Measurements from ENCODE around the gene JADE3. TPM values are rescaled to one million over a fixed set of nuclear protein-coding genes. Genes with fewer than 3 reads are reported as not detected.

Gene JADE3
- total RNA-seq, 1 experiment from 2014 or later: 20.2 TPM

DNA sequence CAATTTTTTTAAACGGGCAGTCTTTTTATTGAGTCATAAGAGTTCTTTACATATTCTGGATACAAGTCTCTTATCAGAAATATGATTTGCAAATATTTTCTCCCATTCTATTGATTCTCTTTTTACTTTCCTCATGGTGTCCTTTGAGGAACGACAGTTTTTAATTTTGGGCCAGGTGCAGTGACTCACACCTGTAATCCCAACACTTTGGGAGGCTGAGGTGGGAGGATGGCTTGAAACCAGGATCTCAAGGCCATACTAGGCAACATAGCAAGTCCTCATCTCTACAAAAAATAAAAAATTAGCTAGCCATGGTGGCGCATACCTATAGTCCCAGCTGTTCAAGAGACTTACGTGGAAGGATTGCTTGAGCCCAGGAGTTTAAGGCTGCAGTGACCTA lies 99.9 kb downstream of the JADE3 start:
- Mint-ChIP-seq H3K4me1 (no peaks in the 10 kb centered on the region; a peak in 1 of 4 replicates), H3K27me3 (ENCODE audit: low read depth) (no peaks in the 10 kb centered on the region), H3K4me3 (no peak overlapping the region), H3K9me3 (peaks cover 47 to 60% of the 10 kb centered on the region in 2 experiments), H3K36me3 (ENCODE audit: insufficient read depth in 1 of 3, low read depth in 3 of 3) (peaks cover 3 to 11% (median 7%) of the 10 kb centered on the region in 3 experiments; a peak in 4 of 7 replicates), H3K27ac (no peak overlapping the region)
- no peak overlapping the region for H3K14ac ChIP-seq (ENCODE audit: insufficient read depth, low read length)
- H2BK20ac ChIP-seq (ENCODE audit: low read depth, low read length, poor library complexity, severe bottlenecking): no peak overlapping the region
- no peaks in the 10 kb centered on the region for H3K23me2 ChIP-seq (ENCODE audit: insufficient read length, low read depth, low read length, poor library complexity, severe bottlenecking)
- no peak overlapping the region for H2BK15ac ChIP-seq (ENCODE audit: low read depth, low read length)
- H2BK120ac ChIP-seq (ENCODE audit: low read depth, low read length, poor library complexity, severe bottlenecking): no peak overlapping the region
- H3K56ac ChIP-seq (ENCODE audit: insufficient read length, low read depth, low read length): no peak overlapping the region
- no peaks in the 10 kb centered on the region for H4K20me1 ChIP-seq (ENCODE audit: control insufficient read depth, insufficient read depth, insufficient read length)
- H3K27ac ChIP-seq (ENCODE audit: insufficient read length, low read depth, low read length): no peak overlapping the region
- H3K79me1 ChIP-seq (ENCODE audit: insufficient read depth, low read depth, low read length, poor library complexity, severe bottlenecking): no peaks in the 10 kb centered on the region
- no peak overlapping the region for H4K8ac ChIP-seq (replicated peaks; ENCODE audit: insufficient read length, low read depth, low read length)
- no peaks in the 10 kb centered on the region for H3K79me2 ChIP-seq (ENCODE audit: insufficient read depth, low read length)
- H4K91ac ChIP-seq (ENCODE audit: insufficient read length, low read depth, low read length): no peak overlapping the region
- H3K27me3 ChIP-seq (ENCODE audit: insufficient read depth, low read length): no peaks in the 10 kb centered on the region
- H3K4me2 ChIP-seq (ENCODE audit: insufficient read depth, insufficient read length, low read length): no peak overlapping the region
- no peak overlapping the region for H2BK12ac ChIP-seq (ENCODE audit: insufficient read length, low read depth, low read length)
- no peak overlapping the region for H3T11ph ChIP-seq (ENCODE audit: low read length)
- H2AK5ac ChIP-seq (ENCODE audit: insufficient read length, low read length): no peak overlapping the region
- H4K5ac ChIP-seq (ENCODE audit: insufficient read length, low read depth, low read length): no peak overlapping the region
- H3K9me3 ChIP-seq (ENCODE audit: control insufficient read depth, low read depth, low read length): no peaks in the 10 kb centered on the region
- WGBS (ENCODE audit: extremely low coverage, insufficient read length, low lambda C conversion rate): no CpG with 5 or more reads among the region's 4 CpGs
- H3K18ac ChIP-seq (ENCODE audit: insufficient read length, low read depth, low read length): no peak overlapping the region
- no peak overlapping the region for H3K23ac ChIP-seq (ENCODE audit: insufficient read length, low read depth, low read length)
- no peaks in the 10 kb centered on the region for H3K4me1 ChIP-seq (ENCODE audit: insufficient read depth, low read length)
- no peak overlapping the region for H2AFZ ChIP-seq (ENCODE audit: low read length)
- no peak for TF ChIP-seq CTCF (conservative IDR thresholded peaks at IDR 0.05)
- H3K9ac ChIP-seq (ENCODE audit: extremely low read depth, insufficient read length, low read length): no peak overlapping the region
- no peak overlapping the region for H3K4ac ChIP-seq (ENCODE audit: low read depth, low read length)
- no peak overlapping the region for H2BK5ac ChIP-seq (ENCODE audit: insufficient read length, low read length)
- no peak for DNase-seq

Data from H9 (cell line).